Panc1 (cell line): ENCODE data around the gene TMOD2. TPM values are rescaled to one million over a fixed set of nuclear protein-coding genes. Genes with fewer than 3 reads are reported as not detected.

ENCODE experiments used
- ATAC-seq: fragments of 200-7000 bp; cut with Tn5 transposase; 2 replicates; pipeline ENCODE4 v1.9.1; 2020; ENCODE audit warnings: mild to moderate bottlenecking, moderate library complexity
- BruUV-seq: library from RNA; stranded (reverse); fragments of 400-500 nt; replicated peaks from 2 replicates; lab custom pipeline; 2021; lab: Mats Ljungman, UMichigan
- CTCF ChIA-PET: fragments of 300-600 bp; sonication (Branson Sonifier 250); formaldehyde crosslinking; loops from one replicate; lab custom pipeline; 2022; ENCODE audit warnings: antibody characterized with exemption; lab: Charles Lee
- POLR2A ChIA-PET: fragments of 300-600 bp; sonication (Branson Sonifier 250); formaldehyde crosslinking; loops from one replicate; lab custom pipeline; 2022; ENCODE audit warnings: antibody characterized with exemption; lab: Charles Lee
- DNase-seq: peaks from one replicate; pipeline ENCODE4 v3.0.0-alpha.2; 2010; ENCODE audit warnings: low read depth, low spot score
- H3K27ac ChIP-seq: 2 replicates; pipeline ENCODE4 v1.5.1; 2011; ENCODE audit warnings: mild to moderate bottlenecking, low read length, inconsistent platforms
- H3K27me3 ChIP-seq: fragments of 200-500 bp; sonication (Bioruptor generic); 2 replicates; pipeline ENCODE4 v1.6.0; 2014; ENCODE audit warnings: low read length, inconsistent platforms; ENCODE audit not compliant: control insufficient read depth, insufficient read depth
- H3K36me3 ChIP-seq: fragments of 200-500 bp; sonication (Bioruptor generic); 2 replicates; pipeline ENCODE4 v1.5.1; 2014; ENCODE audit warnings: inconsistent platforms, mild to moderate bottlenecking, low read length, moderate library complexity; ENCODE audit not compliant: control insufficient read depth, insufficient read depth
- H3K4me1 ChIP-seq: 2 replicates; pipeline ENCODE4 v1.5.1; 2011; ENCODE audit warnings: inconsistent platforms, mild to moderate bottlenecking, low read length, moderate library complexity; ENCODE audit not compliant: control insufficient read depth, insufficient read depth
- H3K4me3 ChIP-seq, 2 experiments: 2 replicates each; pipeline ENCODE4 v1.5.1; 2011 to 2012; ENCODE audit warnings: low read depth in 2 of 2, low read length in 2 of 2, mild to moderate bottlenecking in 2 of 2, inconsistent platforms in 1 of 2, moderate library complexity in 1 of 2
- H3K9me3 ChIP-seq: fragments of 200-500 bp; sonication (Bioruptor generic); 2 replicates; pipeline ENCODE4 v1.5.1; 2014; ENCODE audit warnings: low read depth, mild to moderate bottlenecking, inconsistent platforms, low read length, moderate library complexity; ENCODE audit not compliant: control insufficient read depth, insufficient read depth
- POLR2AphosphoS5 ChIP-seq: IDR thresholded peaks from 2 replicates; pipeline ENCODE4 v1.6.1; 2012; ENCODE audit warnings: mild to moderate bottlenecking, low read depth, low read length, moderate library complexity
- SIN3A ChIP-seq: IDR thresholded peaks from 2 replicates; pipeline ENCODE4 v1.6.1; 2012; ENCODE audit warnings: low read depth, mild to moderate bottlenecking, low read length, moderate library complexity, borderline replicate concordance; ENCODE audit not compliant: insufficient read depth
- TCF7L2 ChIP-seq: IDR thresholded peaks from 2 replicates; pipeline ENCODE4 v1.6.1; 2011; ENCODE audit warnings: mild to moderate bottlenecking, low read depth, low read length, inconsistent platforms
- in situ Hi-C: cut with HindIII; loops from 2 replicates; pipeline ENCODE4 v1.10.0; 2016; ENCODE audit warnings: low sequenced_read_pairs, low pct_unique_long_range_greater_than_20kb
- intact Hi-C: fragments of 100-400 bp; cut with micrococcal nuclease; formaldehyde crosslinking; loops from one replicate; pipeline ENCODE4 v1.10.0; 2022; ENCODE audit not compliant: unreplicated experiment
- total RNA-seq: library from RNA; stranded (reverse); gene quantifications from one replicate; pipeline ENCODE4 v1.2.1, GENCODE V29; 2021; ENCODE audit not compliant: unreplicated experiment
- TF ChIP-seq, protein P1 (sequence below), 2 experiments: IDR thresholded peaks; 2 replicates each; pipeline ENCODE4 v1.6.1; 2011 to 2012; ENCODE audit warnings: low read depth in 2 of 2, control low read depth in 1 of 2, low read length in 1 of 2, mild to moderate bottlenecking in 1 of 2, moderate library complexity in 1 of 2; ENCODE audit not compliant: insufficient read depth in 1 of 2
- TF ChIP-seq, protein P2 (sequence below): fragments of 450-650 bp; IDR thresholded peaks from 2 replicates; pipeline ENCODE4 v1.5.1; 2017; ENCODE audit warnings: mild to moderate bottlenecking

The TMOD2 gene
- total RNA-seq, 1 experiment from 2014 or later: 1.7 TPM

DNA sequence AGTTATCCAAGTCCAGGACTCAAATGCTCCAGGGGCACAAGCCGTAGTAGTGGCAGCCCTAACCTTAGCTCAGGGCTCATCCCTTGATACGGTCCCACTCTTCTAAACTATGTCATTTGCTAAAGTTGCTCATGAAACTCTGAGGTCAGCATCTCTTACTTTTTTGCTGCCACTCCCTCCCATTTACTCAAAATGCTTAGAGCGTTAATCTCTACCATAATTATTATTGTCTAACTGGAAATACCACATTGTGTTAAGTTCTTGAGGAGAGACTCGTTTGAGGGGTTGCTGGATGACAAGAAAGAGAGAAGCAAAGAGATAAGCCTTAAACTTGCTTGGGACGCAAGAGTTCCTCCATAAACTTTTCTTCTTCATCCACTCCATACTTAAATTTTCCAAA is 51.2 kb downstream of the TMOD2 start:
- intact Hi-C loops: no loop called here

DNA sequence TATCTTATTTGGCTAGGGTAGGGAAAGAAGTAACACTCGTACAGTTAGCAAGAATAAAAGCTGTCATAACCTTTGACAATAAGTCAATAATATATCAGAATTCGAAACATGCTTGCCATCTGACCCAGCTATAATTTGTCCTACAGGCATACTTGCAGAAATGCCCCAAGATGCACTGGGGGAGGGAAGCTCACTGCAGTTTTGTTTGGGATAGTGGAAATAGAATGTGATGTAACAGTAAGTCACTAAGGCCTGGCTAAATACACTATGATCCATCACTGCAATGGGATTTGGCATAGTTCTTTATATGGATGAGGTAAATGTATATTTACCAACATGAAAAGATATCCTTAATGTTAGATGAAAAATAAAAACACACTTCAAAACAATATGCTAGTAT is 52.6 kb downstream of the TMOD2 start:
- TF ChIP-seq POLR2AphosphoS5 (no peak), SIN3A (no peak), TCF7L2 (no peak)
- no peak overlapping the region for H3K4me3 ChIP-seq
- no peaks in the 10 kb centered on the region for H3K9me3 ChIP-seq
- DNase-seq: no peak
- intact Hi-C loops (no loop called here), in situ Hi-C loops (no loop called here)
- H3K27ac ChIP-seq: no peak overlapping the region
- BruUV-seq: no TSS peak
- no peaks in the 10 kb centered on the region for H3K27me3 ChIP-seq
- no peaks in the 10 kb centered on the region for H3K36me3 ChIP-seq
- POLR2A ChIA-PET: no interaction called here
- ATAC-seq: no peak
- CTCF ChIA-PET: no interaction called here
- no peaks in the 10 kb centered on the region for H3K4me1 ChIP-seq

More for the DNA sequence above, 51.2 kb downstream of the TMOD2 start:
- no peak for DNase-seq
- ATAC-seq: no peak
- Histone ChIP-seq H3K4me3 (no peak overlapping the region), H3K4me1 (no peaks in the 10 kb centered on the region), H3K27me3 (no peaks in the 10 kb centered on the region), H3K36me3 (no peaks in the 10 kb centered on the region), H3K9me3 (no peaks in the 10 kb centered on the region), H3K27ac (no peak overlapping the region)
- POLR2A ChIA-PET: no interaction called here
- in situ Hi-C loops: no loop called here
- CTCF ChIA-PET: no interaction called here
- no peak for TF ChIP-seq SIN3A
- TF ChIP-seq TCF7L2: no peak
- TF ChIP-seq, protein P1, sequence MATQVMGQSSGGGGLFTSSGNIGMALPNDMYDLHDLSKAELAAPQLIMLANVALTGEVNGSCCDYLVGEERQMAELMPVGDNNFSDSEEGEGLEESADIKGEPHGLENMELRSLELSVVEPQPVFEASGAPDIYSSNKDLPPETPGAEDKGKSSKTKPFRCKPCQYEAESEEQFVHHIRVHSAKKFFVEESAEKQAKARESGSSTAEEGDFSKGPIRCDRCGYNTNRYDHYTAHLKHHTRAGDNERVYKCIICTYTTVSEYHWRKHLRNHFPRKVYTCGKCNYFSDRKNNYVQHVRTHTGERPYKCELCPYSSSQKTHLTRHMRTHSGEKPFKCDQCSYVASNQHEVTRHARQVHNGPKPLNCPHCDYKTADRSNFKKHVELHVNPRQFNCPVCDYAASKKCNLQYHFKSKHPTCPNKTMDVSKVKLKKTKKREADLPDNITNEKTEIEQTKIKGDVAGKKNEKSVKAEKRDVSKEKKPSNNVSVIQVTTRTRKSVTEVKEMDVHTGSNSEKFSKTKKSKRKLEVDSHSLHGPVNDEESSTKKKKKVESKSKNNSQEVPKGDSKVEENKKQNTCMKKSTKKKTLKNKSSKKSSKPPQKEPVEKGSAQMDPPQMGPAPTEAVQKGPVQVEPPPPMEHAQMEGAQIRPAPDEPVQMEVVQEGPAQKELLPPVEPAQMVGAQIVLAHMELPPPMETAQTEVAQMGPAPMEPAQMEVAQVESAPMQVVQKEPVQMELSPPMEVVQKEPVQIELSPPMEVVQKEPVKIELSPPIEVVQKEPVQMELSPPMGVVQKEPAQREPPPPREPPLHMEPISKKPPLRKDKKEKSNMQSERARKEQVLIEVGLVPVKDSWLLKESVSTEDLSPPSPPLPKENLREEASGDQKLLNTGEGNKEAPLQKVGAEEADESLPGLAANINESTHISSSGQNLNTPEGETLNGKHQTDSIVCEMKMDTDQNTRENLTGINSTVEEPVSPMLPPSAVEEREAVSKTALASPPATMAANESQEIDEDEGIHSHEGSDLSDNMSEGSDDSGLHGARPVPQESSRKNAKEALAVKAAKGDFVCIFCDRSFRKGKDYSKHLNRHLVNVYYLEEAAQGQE (IDR thresholded peaks at IDR 0.05; ENCODE audit: insufficient read depth in 1 of 2, low read depth in 2 of 2, low read length in 1 of 2): no peak
- no peak for TF ChIP-seq POLR2AphosphoS5
- BruUV-seq: no TSS peak

DNA sequence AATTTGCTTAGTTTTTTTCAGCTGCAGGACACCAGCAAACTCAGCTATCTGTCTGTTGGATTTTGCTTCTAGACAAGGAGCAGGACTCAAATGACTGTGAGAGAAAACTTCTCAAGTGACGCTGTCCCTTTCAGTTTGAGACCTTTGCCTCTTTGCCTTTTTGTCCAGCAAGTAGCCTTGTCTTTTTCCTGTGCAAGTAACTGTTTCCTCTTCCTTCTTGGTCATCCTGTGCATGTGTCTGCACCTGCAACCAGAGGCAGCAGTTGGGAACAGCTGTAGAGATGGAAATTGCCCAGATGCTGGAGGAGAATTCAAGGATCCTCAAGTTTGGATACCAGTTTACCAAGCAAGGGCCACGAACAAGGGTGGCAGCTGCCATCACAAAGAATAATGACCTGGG is 54.7 kb downstream of the TMOD2 start:
- BruUV-seq: no TSS peak
- in situ Hi-C loops: no loop called here

More for the DNA sequence above, 54.7 kb downstream of the TMOD2 start:
- ATAC-seq: no peak
- TF ChIP-seq, protein P2, sequence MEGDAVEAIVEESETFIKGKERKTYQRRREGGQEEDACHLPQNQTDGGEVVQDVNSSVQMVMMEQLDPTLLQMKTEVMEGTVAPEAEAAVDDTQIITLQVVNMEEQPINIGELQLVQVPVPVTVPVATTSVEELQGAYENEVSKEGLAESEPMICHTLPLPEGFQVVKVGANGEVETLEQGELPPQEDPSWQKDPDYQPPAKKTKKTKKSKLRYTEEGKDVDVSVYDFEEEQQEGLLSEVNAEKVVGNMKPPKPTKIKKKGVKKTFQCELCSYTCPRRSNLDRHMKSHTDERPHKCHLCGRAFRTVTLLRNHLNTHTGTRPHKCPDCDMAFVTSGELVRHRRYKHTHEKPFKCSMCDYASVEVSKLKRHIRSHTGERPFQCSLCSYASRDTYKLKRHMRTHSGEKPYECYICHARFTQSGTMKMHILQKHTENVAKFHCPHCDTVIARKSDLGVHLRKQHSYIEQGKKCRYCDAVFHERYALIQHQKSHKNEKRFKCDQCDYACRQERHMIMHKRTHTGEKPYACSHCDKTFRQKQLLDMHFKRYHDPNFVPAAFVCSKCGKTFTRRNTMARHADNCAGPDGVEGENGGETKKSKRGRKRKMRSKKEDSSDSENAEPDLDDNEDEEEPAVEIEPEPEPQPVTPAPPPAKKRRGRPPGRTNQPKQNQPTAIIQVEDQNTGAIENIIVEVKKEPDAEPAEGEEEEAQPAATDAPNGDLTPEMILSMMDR: no peak
- TF ChIP-seq POLR2AphosphoS5: no peak
- TF ChIP-seq SIN3A: no peak
- TF ChIP-seq TCF7L2: no peak
- TF ChIP-seq, protein P1 (IDR thresholded peaks at IDR 0.05; ENCODE audit: insufficient read depth in 1 of 2, low read depth in 2 of 2, low read length in 1 of 2): no peak
- POLR2A ChIA-PET: no interaction called here
- DNase-seq: no peak
- Histone ChIP-seq H3K9me3 (no peaks in the 10 kb centered on the region), H3K27me3 (no peaks in the 10 kb centered on the region), H3K36me3 (no peaks in the 10 kb centered on the region), H3K4me3 (no peak overlapping the region), H3K4me1 (no peaks in the 10 kb centered on the region), H3K27ac (no peak overlapping the region)
- CTCF ChIA-PET: no interaction called here
- intact Hi-C loops: no loop called here
